ENCODE data around the gene TMEM130.

DNA sequence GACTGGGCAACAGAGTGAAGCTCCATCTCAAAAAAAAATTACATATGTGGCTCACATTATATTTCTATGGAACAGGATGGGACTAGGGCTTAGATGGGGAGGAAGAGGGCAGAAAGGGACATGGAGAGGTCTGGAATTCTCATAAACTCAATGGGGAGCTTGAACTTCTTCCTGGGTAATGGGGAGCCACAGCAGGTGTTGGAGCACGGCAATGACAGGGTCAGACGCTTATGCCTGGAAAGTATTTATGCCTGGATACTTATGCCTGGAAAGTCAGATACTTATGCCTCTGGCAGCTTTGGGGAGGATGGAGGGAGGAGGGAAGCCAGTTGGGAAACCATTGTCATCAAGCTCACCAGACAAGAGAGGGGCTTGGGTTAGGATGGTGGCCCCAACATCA, 36.8 kb downstream of the TMEM130 start:
- TF ChIP-seq POLR2AphosphoS5 (IDR thresholded peaks at IDR 0.05; ENCODE audit: low read depth): no peak
- no peak for TF ChIP-seq CREB1 (CRISPR knock-in tag; IDR thresholded peaks at IDR 0.05; ENCODE audit: low read depth)
- TF ChIP-seq, protein P1, sequence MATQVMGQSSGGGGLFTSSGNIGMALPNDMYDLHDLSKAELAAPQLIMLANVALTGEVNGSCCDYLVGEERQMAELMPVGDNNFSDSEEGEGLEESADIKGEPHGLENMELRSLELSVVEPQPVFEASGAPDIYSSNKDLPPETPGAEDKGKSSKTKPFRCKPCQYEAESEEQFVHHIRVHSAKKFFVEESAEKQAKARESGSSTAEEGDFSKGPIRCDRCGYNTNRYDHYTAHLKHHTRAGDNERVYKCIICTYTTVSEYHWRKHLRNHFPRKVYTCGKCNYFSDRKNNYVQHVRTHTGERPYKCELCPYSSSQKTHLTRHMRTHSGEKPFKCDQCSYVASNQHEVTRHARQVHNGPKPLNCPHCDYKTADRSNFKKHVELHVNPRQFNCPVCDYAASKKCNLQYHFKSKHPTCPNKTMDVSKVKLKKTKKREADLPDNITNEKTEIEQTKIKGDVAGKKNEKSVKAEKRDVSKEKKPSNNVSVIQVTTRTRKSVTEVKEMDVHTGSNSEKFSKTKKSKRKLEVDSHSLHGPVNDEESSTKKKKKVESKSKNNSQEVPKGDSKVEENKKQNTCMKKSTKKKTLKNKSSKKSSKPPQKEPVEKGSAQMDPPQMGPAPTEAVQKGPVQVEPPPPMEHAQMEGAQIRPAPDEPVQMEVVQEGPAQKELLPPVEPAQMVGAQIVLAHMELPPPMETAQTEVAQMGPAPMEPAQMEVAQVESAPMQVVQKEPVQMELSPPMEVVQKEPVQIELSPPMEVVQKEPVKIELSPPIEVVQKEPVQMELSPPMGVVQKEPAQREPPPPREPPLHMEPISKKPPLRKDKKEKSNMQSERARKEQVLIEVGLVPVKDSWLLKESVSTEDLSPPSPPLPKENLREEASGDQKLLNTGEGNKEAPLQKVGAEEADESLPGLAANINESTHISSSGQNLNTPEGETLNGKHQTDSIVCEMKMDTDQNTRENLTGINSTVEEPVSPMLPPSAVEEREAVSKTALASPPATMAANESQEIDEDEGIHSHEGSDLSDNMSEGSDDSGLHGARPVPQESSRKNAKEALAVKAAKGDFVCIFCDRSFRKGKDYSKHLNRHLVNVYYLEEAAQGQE (IDR thresholded peaks at IDR 0.05; ENCODE audit: unreplicated experiment): no peak
- TF ChIP-seq, protein P2, sequence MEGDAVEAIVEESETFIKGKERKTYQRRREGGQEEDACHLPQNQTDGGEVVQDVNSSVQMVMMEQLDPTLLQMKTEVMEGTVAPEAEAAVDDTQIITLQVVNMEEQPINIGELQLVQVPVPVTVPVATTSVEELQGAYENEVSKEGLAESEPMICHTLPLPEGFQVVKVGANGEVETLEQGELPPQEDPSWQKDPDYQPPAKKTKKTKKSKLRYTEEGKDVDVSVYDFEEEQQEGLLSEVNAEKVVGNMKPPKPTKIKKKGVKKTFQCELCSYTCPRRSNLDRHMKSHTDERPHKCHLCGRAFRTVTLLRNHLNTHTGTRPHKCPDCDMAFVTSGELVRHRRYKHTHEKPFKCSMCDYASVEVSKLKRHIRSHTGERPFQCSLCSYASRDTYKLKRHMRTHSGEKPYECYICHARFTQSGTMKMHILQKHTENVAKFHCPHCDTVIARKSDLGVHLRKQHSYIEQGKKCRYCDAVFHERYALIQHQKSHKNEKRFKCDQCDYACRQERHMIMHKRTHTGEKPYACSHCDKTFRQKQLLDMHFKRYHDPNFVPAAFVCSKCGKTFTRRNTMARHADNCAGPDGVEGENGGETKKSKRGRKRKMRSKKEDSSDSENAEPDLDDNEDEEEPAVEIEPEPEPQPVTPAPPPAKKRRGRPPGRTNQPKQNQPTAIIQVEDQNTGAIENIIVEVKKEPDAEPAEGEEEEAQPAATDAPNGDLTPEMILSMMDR (conservative IDR thresholded peaks at IDR 0.05; ENCODE audit: low read depth in 2 of 2): no peak
- TF ChIP-seq EZH2 (IDR thresholded peaks at IDR 0.05; ENCODE audit: low read depth, unreplicated experiment): no peak
- TF ChIP-seq ZNF114 (CRISPR knock-in tag; IDR thresholded peaks at IDR 0.05): no peak
